HG02588 (cell line): ENCODE data around the gene EZH1.

Experiments
- ATAC-seq: cut with Tn5 transposase; IDR thresholded peaks from one replicate; pipeline ENCODE4 v1.9.1; 2021; ENCODE audit warnings: mild to moderate bottlenecking, moderate library complexity; ENCODE audit not compliant: unreplicated experiment

The EZH1 gene

GRCh38 chr17:42684929-42685556 lies 59.8 kb downstream of the EZH1 start:
- no peak for ATAC-seq

GRCh38 chr17:42683407-42684034 lies 61.3 kb downstream of the EZH1 start:
- no peak for ATAC-seq

GRCh38 chr17:42682722-42683403 lies 62.0 kb downstream of the EZH1 start:
- ATAC-seq: no peak

- no peak for ATAC-seq
These were observed 62.7 kb downstream of the EZH1 start, which contains the start of gene CNTNAP1 for GRCh38 chr17:42681976-42682721. TSS of gene CNTNAP1 (plus strand) at chr17:42682531. CDS start at chr17:42682830, 299 bp downstream.

- no peak for ATAC-seq
These were observed 64.5 kb downstream of the EZH1 start for GRCh38 chr17:42680331-42680808.

- ATAC-seq: peak; percentile 19
These were observed 65.1 kb downstream of the EZH1 start for GRCh38 chr17:42679492-42680330.

- no peak for ATAC-seq
These were observed 65.8 kb downstream of the EZH1 start for GRCh38 chr17:42678951-42679491.

GRCh38 chr17:42677921-42678781 lies 66.7 kb downstream of the EZH1 start:
- ATAC-seq: peak; percentile 29

GRCh38 chr17:42677012-42677857 lies 67.6 kb downstream of the EZH1 start:
- ATAC-seq: peak; percentile 61

GRCh38 chr17:42676424-42677011 lies 68.3 kb downstream of the EZH1 start, which contains the start of gene PLEKHH3:
TSS of gene PLEKHH3 (minus strand) at chr17:42676994. CDS start at chr17:42676563, 431 bp downstream.
- ATAC-seq: no peak

GRCh38 chr17:42675965-42676423 lies 68.8 kb downstream of the EZH1 start:
- no peak for ATAC-seq

- no peak for ATAC-seq
These were observed 69.4 kb downstream of the EZH1 start for GRCh38 chr17:42675348-42675964.

GRCh38 chr17:42674755-42675347 lies 70.0 kb downstream of the EZH1 start:
- no peak for ATAC-seq

- no peak for ATAC-seq
These were observed 70.7 kb downstream of the EZH1 start for GRCh38 chr17:42673885-42674754.

- ATAC-seq: no peak
These were observed 71.5 kb downstream of the EZH1 start for GRCh38 chr17:42673266-42673884.
